GM21390 (cell line): Measurements from ENCODE around the gene OR2K2.
"Not testable (repeated sequence)": the region's sequence is repeated elsewhere in the genome, so short reads cannot be mapped to it uniquely, and the experiment has no call there.

Source experiments
- ATAC-seq: cut with Tn5 transposase; IDR thresholded peaks from one replicate; pipeline ENCODE4 v1.9.1; 2021; ENCODE audit not compliant: unreplicated experiment

Gene OR2K2, protein sequence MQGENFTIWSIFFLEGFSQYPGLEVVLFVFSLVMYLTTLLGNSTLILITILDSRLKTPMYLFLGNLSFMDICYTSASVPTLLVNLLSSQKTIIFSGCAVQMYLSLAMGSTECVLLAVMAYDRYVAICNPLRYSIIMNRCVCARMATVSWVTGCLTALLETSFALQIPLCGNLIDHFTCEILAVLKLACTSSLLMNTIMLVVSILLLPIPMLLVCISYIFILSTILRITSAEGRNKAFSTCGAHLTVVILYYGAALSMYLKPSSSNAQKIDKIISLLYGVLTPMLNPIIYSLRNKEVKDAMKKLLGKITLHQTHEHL

DNA sequence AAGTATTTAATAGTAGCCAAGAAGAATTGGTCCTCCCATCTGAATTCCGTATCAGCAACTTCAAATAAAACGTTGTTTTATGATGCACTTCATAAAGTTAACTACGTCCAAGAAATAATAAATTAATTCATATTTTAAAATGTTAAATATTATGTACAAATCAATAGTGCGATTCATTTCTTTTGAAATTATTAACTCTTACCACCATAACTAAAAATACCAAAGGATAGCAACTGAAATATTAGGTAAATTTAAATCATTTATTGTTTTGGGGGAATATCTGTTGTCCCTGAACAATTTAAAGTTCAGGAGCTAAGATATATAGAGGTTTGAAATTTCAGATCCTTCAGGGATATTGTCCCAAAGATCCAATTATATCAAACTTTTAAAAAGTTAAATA lies at the start of gene OR2K2:
Gene OR2K2, minus strand, starts transcription at position 101 of the 400 bp plus-strand sequence. CDS start 1,791 bp downstream, outside the sequence.
- ATAC-seq = no peak

GRCh38 chr9:111375817-111376564 lies 46.0 kb upstream of the OR2K2 start:
- no peak for ATAC-seq

DNA sequence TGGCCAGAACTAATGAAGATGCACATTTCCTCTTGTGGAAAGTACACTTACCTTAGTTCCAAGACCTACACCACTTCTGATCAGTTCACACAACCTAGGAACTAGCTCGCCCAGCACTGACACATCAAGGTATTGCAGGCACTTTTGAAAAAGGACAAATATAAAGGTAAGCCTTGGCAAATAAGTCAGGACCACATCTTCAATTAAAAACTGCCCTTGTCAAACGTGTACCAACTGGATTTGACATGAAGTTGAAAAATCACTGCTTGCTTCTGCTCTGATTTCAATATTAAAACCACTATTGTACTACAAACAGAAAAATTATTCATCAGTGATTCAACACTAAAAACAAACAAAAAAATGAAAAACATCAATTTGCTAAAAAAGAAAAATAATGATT lies 45.0 kb upstream of the OR2K2 start:
- ATAC-seq = no peak

- ATAC-seq = no peak
These were observed 42.3 kb upstream of the OR2K2 start for GRCh38 chr9:111372297-111372696.

GRCh38 chr9:111366978-111367377 lies 37.0 kb upstream of the OR2K2 start:
- ATAC-seq = no peak

GRCh38 chr9:111362526-111362925 lies 32.5 kb upstream of the OR2K2 start:
- no peak for ATAC-seq

GRCh38 chr9:111360881-111361280 lies 30.9 kb upstream of the OR2K2 start:
- ATAC-seq = no peak

- no peak for ATAC-seq
These were observed 26.6 kb upstream of the OR2K2 start for GRCh38 chr9:111356481-111357244.

DNA sequence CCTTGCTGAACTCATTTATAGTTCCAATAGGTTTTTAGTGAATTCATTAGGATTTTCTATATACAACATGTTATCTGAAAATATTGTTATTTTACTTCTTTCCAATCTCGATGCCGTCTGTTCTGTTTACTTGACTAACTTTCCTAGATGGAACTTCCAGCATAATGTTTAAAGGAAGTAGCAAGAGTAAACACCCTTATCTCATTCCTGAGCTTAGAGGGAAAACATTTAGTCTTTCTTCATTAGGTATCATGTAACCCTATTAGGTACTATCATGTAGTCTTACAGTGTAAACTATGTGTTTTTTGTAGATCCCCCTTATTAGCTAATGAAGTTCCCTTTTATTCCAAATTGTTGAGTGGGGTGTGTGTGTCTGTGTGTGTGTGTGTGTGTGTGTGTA lies 22.5 kb upstream of the OR2K2 start:
- ATAC-seq = no peak

DNA sequence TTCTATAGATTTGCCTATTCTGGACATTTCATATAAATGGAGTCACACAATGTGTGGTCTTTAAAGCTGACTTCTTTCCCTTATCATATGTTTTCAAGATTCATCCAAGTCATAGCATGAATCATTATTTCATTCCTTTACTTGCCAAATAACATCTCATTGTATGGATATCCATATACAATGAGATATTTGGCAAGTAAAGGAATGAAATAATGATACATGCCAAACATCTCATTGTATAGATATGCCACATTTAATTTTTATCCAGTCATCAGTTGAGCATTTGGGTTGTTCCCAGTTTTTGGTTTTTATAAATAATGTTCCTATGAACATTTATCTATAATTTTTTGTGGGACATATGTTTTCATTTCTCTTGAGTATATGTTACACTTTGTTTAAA lies 20.5 kb upstream of the OR2K2 start:
- no peak for ATAC-seq

GRCh38 chr9:111349766-111350165 lies 19.7 kb upstream of the OR2K2 start:
- no peak for ATAC-seq

GRCh38 chr9:111348821-111349271 lies 18.8 kb upstream of the OR2K2 start:
- no peak for ATAC-seq

DNA sequence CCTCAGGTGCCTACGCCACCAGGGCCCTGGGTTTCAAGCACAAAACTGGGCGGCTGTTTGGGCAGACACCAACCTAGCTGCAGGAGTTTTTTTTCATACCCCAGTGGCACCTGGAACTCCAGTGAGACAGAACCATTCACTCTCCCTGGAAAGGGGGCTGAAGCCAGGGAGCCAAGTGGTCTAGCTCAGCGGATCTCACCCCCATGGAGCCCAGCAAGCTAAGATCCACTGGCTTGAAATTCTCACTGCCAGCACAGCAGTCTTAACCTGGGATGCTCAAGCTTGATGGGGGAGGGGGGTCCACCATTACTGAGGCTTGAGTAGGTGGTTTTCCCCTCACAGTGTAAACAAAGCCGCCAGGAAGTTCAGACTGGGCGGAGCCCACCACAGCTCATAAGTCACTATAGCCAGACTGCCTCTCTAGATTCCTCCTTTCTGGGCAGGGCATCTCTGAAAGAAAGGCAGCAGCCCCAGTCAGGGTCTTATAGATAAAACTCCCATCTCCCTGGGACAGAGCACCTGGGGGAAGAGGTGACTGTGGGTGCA lies 4.4 kb upstream of the OR2K2 start:
- ATAC-seq = not testable (repeated sequence)

DNA sequence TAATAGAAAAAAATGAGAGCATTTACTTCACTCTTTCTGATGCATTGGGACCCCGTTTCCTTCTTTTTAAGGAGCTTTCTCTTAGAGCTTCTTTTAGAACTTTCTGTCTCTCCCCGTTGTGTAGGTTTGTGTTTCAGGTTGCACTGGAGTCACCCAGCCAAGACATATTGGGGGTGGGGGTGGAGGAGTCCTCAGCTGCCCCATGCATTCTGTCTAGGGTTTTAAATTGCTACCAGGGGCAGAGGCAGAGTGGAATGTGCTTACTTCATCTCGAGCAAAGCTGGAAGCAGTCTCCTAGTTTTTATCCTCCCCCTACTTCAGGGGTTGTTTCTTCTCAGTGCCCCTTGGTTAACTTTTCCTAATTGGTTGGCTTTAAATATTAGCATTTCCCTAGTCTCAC lies 9.4 kb downstream of the OR2K2 start:
- ATAC-seq = no peak

DNA sequence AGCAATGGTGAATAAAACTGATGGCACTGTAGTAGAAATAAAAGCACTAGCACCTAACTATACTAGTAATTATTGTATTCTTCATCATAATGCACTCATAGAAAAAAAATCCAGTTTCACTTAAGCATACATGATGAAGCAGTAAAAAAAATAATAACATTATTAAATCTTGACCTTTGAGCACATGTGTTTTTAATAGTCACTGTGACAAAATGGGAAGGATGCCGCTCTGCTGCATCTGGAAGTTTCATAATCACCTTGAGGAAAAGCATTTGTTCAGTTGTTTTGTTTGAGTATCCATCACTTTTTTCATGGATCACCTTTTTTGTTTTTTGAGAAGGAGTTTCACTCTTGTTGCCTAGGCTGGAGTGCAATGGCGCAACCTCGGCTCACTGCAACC lies 13.2 kb downstream of the OR2K2 start:
- no peak for ATAC-seq

GRCh38 chr9:111305914-111306313 lies 24.1 kb downstream of the OR2K2 start:
- ATAC-seq = no peak

DNA sequence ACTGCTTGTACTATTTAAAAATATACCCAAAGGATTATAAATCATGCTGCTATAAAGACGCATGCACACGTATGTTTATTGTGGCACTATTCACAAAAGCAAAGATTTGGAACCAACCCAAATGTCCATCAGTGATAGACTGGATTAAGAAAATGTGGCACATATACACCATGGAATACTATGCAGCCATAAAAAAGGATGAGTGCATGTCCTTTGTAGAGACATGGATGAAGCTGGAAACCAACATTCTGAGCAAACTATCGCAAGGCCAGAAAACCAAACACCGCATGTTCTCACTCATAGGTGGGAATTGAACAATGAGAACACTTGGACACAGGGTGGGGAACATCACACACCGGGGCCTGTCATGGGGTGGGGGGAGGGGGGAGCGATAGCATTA lies 26.0 kb downstream of the OR2K2 start:
- ATAC-seq = not testable (repeated sequence)

DNA sequence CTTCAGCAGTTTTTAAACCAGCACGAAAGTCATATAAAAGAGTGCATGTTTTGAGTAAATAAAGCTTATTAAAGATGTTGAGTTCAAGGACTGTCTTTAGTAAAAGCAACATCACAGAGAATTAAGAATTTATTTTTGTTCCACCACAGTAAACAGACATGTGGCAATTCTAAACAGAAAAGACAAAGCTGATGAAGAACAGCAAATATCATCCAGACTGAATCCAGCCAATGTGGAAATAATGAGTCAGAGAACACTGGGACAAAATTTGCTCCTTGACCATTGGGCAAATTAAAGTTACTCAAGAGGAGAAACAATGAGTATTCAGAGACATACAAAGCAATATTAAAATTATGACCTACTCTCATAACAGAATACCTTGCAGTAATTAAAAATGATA lies 28.8 kb downstream of the OR2K2 start:
- ATAC-seq = no peak

GRCh38 chr9:111300140-111300735 lies 29.8 kb downstream of the OR2K2 start:
- ATAC-seq = no peak

- ATAC-seq = not testable (repeated sequence)
These were observed 30.4 kb downstream of the OR2K2 start for GRCh38 chr9:111299599-111299966.
